AML-193 (cell line): ENCODE data around the gene MAGOHB.

Experiments used
- DNase-seq, 2 experiments: peaks; one replicate each; lab custom pipeline; 2025; lab: John Stamatoyannopoulos, UW

The MAGOHB gene

GRCh38 chr12:10554756-10555481 lies 58.5 kb downstream of the MAGOHB start:
- no peak for DNase-seq

GRCh38 chr12:10554228-10554755 lies 59.1 kb downstream of the MAGOHB start:
- DNase-seq, result no peak
